VCaP (cell line): ENCODE results near the gene TBCE.

Experiments
- H3K27ac ChIP-seq: fragments of 450-650 bp; 2 replicates; pipeline ENCODE4 v1.5.1; 2017
- TF ChIP-seq, protein P1 (sequence below): fragments of 450-650 bp; conservative IDR thresholded peaks from 2 replicates; pipeline ENCODE4 v1.5.1; 2017; ENCODE audit warnings: mild to moderate bottlenecking, moderate library complexity

The TBCE gene

DNA sequence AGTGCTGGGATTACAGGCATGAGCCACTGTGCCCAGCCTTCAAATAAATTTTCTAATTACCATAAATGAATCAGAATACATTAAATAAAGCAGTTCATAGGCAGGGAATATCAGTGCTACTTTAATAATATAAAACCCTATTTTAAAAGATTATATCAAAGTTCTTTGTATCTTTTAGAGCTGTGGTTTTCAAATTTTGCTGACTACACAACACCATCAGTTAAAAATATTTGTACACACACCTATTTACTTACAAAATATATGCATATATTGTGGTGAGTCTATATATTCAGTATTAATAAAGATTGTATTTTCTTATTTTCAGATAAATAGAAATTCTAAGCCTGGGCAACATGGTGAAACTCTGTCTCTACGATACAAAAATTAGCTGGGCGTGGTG is 118.3 kb downstream of the TBCE start:
- TF ChIP-seq, protein P1, sequence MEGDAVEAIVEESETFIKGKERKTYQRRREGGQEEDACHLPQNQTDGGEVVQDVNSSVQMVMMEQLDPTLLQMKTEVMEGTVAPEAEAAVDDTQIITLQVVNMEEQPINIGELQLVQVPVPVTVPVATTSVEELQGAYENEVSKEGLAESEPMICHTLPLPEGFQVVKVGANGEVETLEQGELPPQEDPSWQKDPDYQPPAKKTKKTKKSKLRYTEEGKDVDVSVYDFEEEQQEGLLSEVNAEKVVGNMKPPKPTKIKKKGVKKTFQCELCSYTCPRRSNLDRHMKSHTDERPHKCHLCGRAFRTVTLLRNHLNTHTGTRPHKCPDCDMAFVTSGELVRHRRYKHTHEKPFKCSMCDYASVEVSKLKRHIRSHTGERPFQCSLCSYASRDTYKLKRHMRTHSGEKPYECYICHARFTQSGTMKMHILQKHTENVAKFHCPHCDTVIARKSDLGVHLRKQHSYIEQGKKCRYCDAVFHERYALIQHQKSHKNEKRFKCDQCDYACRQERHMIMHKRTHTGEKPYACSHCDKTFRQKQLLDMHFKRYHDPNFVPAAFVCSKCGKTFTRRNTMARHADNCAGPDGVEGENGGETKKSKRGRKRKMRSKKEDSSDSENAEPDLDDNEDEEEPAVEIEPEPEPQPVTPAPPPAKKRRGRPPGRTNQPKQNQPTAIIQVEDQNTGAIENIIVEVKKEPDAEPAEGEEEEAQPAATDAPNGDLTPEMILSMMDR = no peak
- H3K27ac ChIP-seq = no peak overlapping the region; the same call in 1 of the 2 replicates

DNA sequence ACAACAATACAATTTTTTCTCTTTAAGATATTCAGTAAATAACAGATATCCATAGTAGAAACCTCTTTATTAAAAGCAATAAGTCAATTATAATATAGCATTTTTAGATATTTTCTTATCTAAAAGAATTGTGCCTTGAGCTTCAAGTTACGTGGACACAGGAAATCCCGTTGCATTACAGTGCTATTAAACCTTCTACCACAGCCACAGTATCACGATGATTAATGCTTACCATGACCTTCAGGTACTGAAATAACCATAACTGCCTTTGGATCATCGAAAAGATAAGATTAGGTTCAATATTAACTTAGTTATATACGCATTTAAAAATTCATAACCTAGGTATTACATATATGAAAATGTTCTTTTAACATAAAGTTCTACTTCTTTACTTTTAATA is 119.1 kb downstream of the TBCE start:
- TF ChIP-seq, protein P1 = no peak
- no peak overlapping the region for H3K27ac ChIP-seq

DNA sequence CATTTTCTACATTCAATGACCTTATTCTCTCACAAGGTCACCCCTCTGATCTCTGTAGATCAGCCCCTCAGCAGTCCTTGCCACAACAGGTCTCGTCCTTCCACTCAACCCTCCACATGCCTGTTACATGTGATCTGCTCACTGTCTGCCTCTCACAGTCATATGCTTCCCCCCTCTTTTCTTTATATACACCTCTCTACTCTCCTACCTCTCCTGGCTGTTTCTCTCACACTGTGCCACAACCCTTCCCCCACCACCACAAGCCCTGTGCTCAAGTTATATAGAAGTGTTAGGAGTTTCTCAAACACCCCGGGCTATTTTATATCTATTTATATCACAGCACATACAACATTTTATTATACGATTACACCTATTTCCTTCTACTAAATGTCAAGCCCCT is 124.4 kb downstream of the TBCE start:
- no peak overlapping the region for H3K27ac ChIP-seq
- TF ChIP-seq, protein P1 = no peak

DNA sequence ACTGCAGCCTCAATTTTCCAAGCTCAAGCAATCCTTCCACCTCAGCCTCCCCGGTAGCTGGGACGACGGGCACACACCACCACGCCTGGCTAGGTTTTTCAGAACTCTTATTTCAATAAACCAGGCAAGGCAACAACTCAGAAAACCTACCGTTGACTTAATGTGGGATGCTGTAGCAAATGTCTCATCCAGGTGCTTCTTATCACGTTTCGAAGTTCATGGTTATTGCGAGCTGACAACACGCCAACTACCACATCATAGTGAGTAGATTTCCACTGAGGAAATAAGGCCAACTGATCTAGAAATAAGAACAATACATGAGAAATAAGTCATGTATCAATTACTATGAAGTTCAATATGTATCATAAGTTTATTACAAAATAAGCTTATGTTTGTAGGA is 127.3 kb downstream of the TBCE start:
- H3K27ac ChIP-seq = no peak overlapping the region
- TF ChIP-seq, protein P1 = no peak

DNA sequence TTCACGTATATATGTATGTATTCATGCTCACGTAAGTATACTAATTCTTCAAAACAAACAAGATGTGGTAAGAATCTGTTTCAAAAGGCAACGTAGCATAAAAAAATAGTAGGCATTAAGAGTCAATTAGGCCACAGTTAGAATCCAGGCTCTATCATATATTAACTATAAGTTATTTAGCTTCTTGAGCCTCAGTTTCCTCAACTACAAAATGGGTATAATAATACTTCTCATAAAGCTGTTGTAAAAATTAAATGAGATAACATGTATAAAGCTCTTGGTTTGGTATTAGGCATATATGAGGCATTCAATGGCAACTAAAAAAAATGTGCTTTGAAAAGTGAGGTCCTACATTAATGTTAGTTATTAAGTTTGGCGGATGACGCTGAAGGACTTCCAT is 127.8 kb downstream of the TBCE start:
- H3K27ac ChIP-seq = no peak overlapping the region
- TF ChIP-seq, protein P1 = no peak

DNA sequence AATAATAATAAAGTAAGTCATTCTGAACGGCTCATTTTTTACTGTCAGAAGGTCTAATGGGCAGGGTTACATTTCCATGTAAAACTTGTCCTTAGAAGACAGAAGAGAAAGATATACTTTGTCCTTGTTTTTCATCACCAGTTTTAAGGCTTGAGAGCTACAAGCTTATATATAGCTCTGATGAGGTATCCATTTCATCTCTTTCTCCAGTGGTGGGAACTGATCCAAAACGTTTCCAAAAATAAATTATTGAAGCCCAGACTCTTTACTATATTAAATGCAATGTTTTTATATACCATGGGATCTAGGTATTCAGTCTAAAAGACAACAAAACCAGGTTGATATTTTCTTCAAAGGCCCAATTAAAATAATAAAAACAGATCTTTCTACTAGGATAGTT is 128.3 kb downstream of the TBCE start:
- TF ChIP-seq, protein P1 = no peak
- no peak overlapping the region for H3K27ac ChIP-seq

DNA sequence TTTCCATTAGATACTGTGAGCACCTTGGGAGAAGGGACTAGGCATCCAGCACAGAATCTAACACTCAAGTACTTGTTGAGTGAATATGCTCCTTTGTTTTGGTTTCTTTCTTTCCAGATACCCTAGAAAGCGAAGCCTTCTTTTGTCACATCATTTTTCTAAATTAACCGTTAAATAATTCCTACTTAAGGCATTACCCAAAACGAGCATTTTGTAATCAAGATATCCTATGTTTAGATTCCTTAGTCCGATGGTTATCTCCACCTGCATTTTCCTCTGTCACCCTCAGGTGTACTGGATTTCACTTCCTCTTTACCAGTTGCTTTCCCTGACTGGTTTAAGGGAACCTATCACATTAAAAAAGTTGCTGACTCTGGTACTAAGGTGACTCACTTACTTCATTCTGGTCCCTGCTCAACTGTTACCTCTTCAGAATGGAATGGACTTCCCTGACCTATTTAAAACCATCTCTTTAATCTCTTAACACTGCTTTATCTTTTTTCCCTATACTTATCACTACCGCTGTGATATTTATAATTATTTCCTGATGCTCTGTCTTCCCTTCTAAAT is 133.8 kb downstream of the TBCE start:
- H3K27ac ChIP-seq = no peak overlapping the region
- TF ChIP-seq, protein P1 = no peak
